GM21529 (cell line): ENCODE results near the gene DEFB114.

Experiments
- ATAC-seq: cut with Tn5 transposase; IDR thresholded peaks from one replicate; pipeline ENCODE4 v1.9.1; 2021; ENCODE audit not compliant: unreplicated experiment

DEFB114 gene

GRCh38 chr6:49937017-49937416 is 26.9 kb downstream of the DEFB114 start:
- ATAC-seq, result no peak

- no peak for ATAC-seq
Measured at GRCh38 chr6:49935387-49935786, 28.6 kb downstream of the DEFB114 start.

GRCh38 chr6:49934770-49935169 is 29.2 kb downstream of the DEFB114 start:
- no peak for ATAC-seq

GRCh38 chr6:49933526-49933925 is 30.4 kb downstream of the DEFB114 start:
- ATAC-seq, result no peak

- no peak for ATAC-seq
Measured at GRCh38 chr6:49929340-49929739, 34.6 kb downstream of the DEFB114 start.

GRCh38 chr6:49923826-49924225 is 40.1 kb downstream of the DEFB114 start:
- ATAC-seq, result no peak

- ATAC-seq, result no peak
Measured at GRCh38 chr6:49919935-49920644, 43.9 kb downstream of the DEFB114 start.

GRCh38 chr6:49919261-49919660 is 44.7 kb downstream of the DEFB114 start:
- no peak for ATAC-seq

- ATAC-seq, result no peak
Measured at GRCh38 chr6:49918787-49919186, 45.2 kb downstream of the DEFB114 start.

GRCh38 chr6:49915035-49915434 is 48.9 kb downstream of the DEFB114 start:
- no peak for ATAC-seq

GRCh38 chr6:49913636-49914375 is 50.2 kb downstream of the DEFB114 start:
- no peak for ATAC-seq

- ATAC-seq, result no peak
Measured at GRCh38 chr6:49912196-49912595, 51.8 kb downstream of the DEFB114 start.

GRCh38 chr6:49911252-49911651 is 52.7 kb downstream of the DEFB114 start:
- no peak for ATAC-seq
